NCI-H2171 treated with DMSO at 0.1 percent for 48 hours (cell line): Measurements from ENCODE around the gene RHOBTB1.

Experiments
- DNase-seq: peaks from one replicate; lab custom pipeline; 2025; lab: John Stamatoyannopoulos, UW

The RHOBTB1 gene

GRCh38 chr10:60820093-60820754 is 123.8 kb downstream of the RHOBTB1 start:
- DNase-seq, result no peak
